ENCODE results near the gene ETV6.
"Not testable (repeated sequence)": the region's sequence is repeated elsewhere in the genome, so short reads cannot be mapped to it uniquely, and the experiment has no call there.

ETV6 gene

GRCh38 chr12:11649413-11650285 lies at the start of gene ETV6:
Gene ETV6, plus strand, starts transcription at chr12:11649674. Its CDS starts 454 bp downstream, at chr12:11650128.
- intact Hi-C loops (cut with DNase I), result loop anchor here (10.0 kb wide), 1 partner anchor 165 kb away; no protein-coding TSS in a partner anchor
- peak; percentile 34 to 90 (median 68) for DNase-seq

GRCh38 chr12:11600199-11600598 lies 49.3 kb upstream of the ETV6 start:
- intact Hi-C loops (cut with DNase I), result no loop called here
- no peak for DNase-seq

GRCh38 chr12:11601647-11602046 lies 47.8 kb upstream of the ETV6 start:
- no peak for DNase-seq
- intact Hi-C loops (cut with DNase I), result no loop called here

- intact Hi-C loops (cut with DNase I), result no loop called here
- DNase-seq, result no peak
Measured at GRCh38 chr12:11607313-11608081, 42.0 kb upstream of the ETV6 start.

GRCh38 chr12:11609045-11609444 lies 40.4 kb upstream of the ETV6 start:
- intact Hi-C loops (cut with DNase I), result no loop called here
- DNase-seq, result no peak

- intact Hi-C loops (cut with DNase I), result no loop called here
- DNase-seq, result no peak
Measured at GRCh38 chr12:11615481-11615880, 34.0 kb upstream of the ETV6 start.

GRCh38 chr12:11618046-11618445 lies 31.4 kb upstream of the ETV6 start:
- intact Hi-C loops (cut with DNase I), result no loop called here
- no peak for DNase-seq

- intact Hi-C loops (cut with DNase I), result no loop called here
- peak in 29 of 42 donors; percentile 6 to 70 (median 29) for DNase-seq
Measured at GRCh38 chr12:11621797-11622423, 27.6 kb upstream of the ETV6 start.

GRCh38 chr12:11622876-11623281 lies 26.6 kb upstream of the ETV6 start:
- intact Hi-C loops (cut with DNase I), result no loop called here
- no peak for DNase-seq

GRCh38 chr12:11623382-11623781 lies 26.1 kb upstream of the ETV6 start:
- DNase-seq, result no peak
- intact Hi-C loops (cut with DNase I), result no loop called here

GRCh38 chr12:11624116-11624515 lies 25.4 kb upstream of the ETV6 start:
- DNase-seq, result no peak
- intact Hi-C loops (cut with DNase I), result no loop called here

GRCh38 chr12:11627709-11628108 lies 21.8 kb upstream of the ETV6 start:
- intact Hi-C loops (cut with DNase I); DNase-seq: not testable (repeated sequence)

GRCh38 chr12:11628353-11628752 lies 21.1 kb upstream of the ETV6 start:
- no peak for DNase-seq
- intact Hi-C loops (cut with DNase I), result no loop called here

GRCh38 chr12:11630046-11630706 lies 19.3 kb upstream of the ETV6 start:
- peak in 10 of 42 donors; percentile 14 to 64 (median 36) for DNase-seq
- intact Hi-C loops (cut with DNase I), result no loop called here

- intact Hi-C loops (cut with DNase I), result no loop called here
- no peak for DNase-seq
Measured at GRCh38 chr12:11631288-11631687, 18.2 kb upstream of the ETV6 start.

GRCh38 chr12:11631881-11632280 lies 17.6 kb upstream of the ETV6 start:
- DNase-seq; intact Hi-C loops (cut with DNase I): not testable (repeated sequence)

- DNase-seq, result no peak
- intact Hi-C loops (cut with DNase I), result no loop called here
Measured at GRCh38 chr12:11633968-11634367, 15.5 kb upstream of the ETV6 start.

GRCh38 chr12:11635341-11635740 lies 14.1 kb upstream of the ETV6 start:
- no peak for DNase-seq

GRCh38 chr12:11638315-11638916 lies 11.1 kb upstream of the ETV6 start:
- intact Hi-C loops (cut with DNase I), result no loop called here
- no peak for DNase-seq

More at GRCh38 chr12:11635341-11635740, 14.1 kb upstream of the ETV6 start:
- intact Hi-C loops (cut with DNase I), result no loop called here
